Gastrocnemius medialis (tissue), 4 donors: Measurements from ENCODE around the gene TIAM2.

Source experiments
- POLR2A ChIP-seq, 2 donors: fragments of 450-650 bp; IDR thresholded peaks; one replicate each; pipeline ENCODE4 v1.6.1; 2017; ENCODE audit warnings: antibody characterized with exemption in 2 of 2, mild to moderate bottlenecking in 2 of 2, moderate library complexity in 2 of 2
- TF ChIP-seq, protein P1 (sequence below), 5 experiments: fragments of 450-650 bp in 3 of 5; fragments of 200-600 bp in 2 of 5; sonication (generic) in 2 of 5; IDR thresholded peaks in 4 of 5; conservative IDR thresholded peaks in 1 of 5; 1 replicate in 4 of 5; 2 replicates in 1 of 5; pipeline ENCODE4 v1.5.1; 2016 to 2019; ENCODE audit warnings: antibody characterized with exemption in 5 of 5, mild to moderate bottlenecking in 3 of 5, moderate library complexity in 3 of 5

DNA sequence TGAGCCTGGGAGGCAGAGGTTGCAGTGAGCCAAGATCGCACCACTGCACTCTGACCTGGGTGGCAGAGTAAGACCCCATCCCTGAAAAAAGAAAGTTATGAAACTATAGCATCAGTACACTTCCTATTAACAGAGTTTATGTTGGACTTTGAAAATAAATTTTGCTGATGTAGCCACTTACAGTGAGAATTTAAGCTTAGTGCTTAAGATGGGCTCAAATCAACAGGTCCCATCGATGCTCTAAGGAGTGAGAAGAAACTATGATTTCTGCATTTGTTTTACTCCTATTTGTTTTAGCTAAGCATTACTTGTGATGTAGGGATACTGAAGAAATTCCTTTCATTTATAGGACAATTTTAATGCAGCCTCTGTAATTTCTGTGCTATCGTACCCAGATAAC lies 175.4 kb downstream of the TIAM2 start:
- TF ChIP-seq, protein P1, sequence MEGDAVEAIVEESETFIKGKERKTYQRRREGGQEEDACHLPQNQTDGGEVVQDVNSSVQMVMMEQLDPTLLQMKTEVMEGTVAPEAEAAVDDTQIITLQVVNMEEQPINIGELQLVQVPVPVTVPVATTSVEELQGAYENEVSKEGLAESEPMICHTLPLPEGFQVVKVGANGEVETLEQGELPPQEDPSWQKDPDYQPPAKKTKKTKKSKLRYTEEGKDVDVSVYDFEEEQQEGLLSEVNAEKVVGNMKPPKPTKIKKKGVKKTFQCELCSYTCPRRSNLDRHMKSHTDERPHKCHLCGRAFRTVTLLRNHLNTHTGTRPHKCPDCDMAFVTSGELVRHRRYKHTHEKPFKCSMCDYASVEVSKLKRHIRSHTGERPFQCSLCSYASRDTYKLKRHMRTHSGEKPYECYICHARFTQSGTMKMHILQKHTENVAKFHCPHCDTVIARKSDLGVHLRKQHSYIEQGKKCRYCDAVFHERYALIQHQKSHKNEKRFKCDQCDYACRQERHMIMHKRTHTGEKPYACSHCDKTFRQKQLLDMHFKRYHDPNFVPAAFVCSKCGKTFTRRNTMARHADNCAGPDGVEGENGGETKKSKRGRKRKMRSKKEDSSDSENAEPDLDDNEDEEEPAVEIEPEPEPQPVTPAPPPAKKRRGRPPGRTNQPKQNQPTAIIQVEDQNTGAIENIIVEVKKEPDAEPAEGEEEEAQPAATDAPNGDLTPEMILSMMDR (IDR thresholded peaks at IDR 0.05 in 4 of 5, conservative IDR thresholded peaks at IDR 0.05 in 1 of 5) = no peak
- no peak for TF ChIP-seq POLR2A (IDR thresholded peaks at IDR 0.05)
